RWPE2 (cell line): Measurements from ENCODE around the gene SKAP1.

Experiments used
- ATAC-seq: fragments of 200-7000 bp; cut with Tn5 transposase; 3 replicates; pipeline ENCODE4 v1.9.1; 2021; ENCODE audit warnings: low read depth
- DNase-seq: peaks from one replicate; pipeline ENCODE4 v3.0.0-alpha.2; 2020; ENCODE audit warnings: low spot score
- H3K27ac ChIP-seq: fragments of 450-650 bp; 2 replicates; pipeline ENCODE4 v1.5.1; 2017; ENCODE audit warnings: mild to moderate bottlenecking; ENCODE audit not compliant: poor library complexity, severe bottlenecking
- H3K27me3 ChIP-seq: fragments of 250-450 bp; sonication (Bioruptor Pico); 2 replicates; pipeline ENCODE4 v1.5.1; 2021; ENCODE audit warnings: mild to moderate bottlenecking, moderate library complexity; ENCODE audit not compliant: insufficient read depth, poor library complexity, severe bottlenecking
- H3K36me3 ChIP-seq: fragments of 250-450 bp; sonication (Bioruptor Pico); 2 replicates; pipeline ENCODE4 v1.5.1; 2020; ENCODE audit warnings: low read depth, mild to moderate bottlenecking, moderate library complexity
- H3K4me1 ChIP-seq: fragments of 250-450 bp; sonication (Bioruptor Pico); 2 replicates; pipeline ENCODE4 v1.5.1; 2021; ENCODE audit warnings: mild to moderate bottlenecking, moderate library complexity; ENCODE audit not compliant: insufficient read depth, poor library complexity, severe bottlenecking
- H3K4me3 ChIP-seq: fragments of 250-450 bp; sonication (Bioruptor Pico); 2 replicates; pipeline ENCODE4 v1.5.1; 2021; ENCODE audit warnings: mild to moderate bottlenecking, moderate library complexity; ENCODE audit not compliant: severe bottlenecking
- H3K9me3 ChIP-seq: fragments of 250-450 bp; sonication (Bioruptor Pico); 2 replicates; pipeline ENCODE4 v1.5.1; 2021; ENCODE audit warnings: mild to moderate bottlenecking, moderate library complexity; ENCODE audit not compliant: severe bottlenecking
- CTCF ChIP-seq: fragments of 450-650 bp; IDR thresholded peaks from one replicate; pipeline ENCODE4 v1.5.1; 2017; ENCODE audit warnings: mild to moderate bottlenecking, moderate library complexity; ENCODE audit not compliant: poor library complexity, severe bottlenecking

SKAP1 gene

GRCh38 chr17:48317732-48318131 lies 112.3 kb downstream of the SKAP1 start:
- peaks cover under 1% of the 10 kb centered on the region for H3K27me3 ChIP-seq
- ATAC-seq: no peak
- no peak for TF ChIP-seq CTCF
- no peak overlapping the region for H3K4me3 ChIP-seq
- H3K4me1 ChIP-seq: no peaks in the 10 kb centered on the region
- H3K9me3 ChIP-seq: no peaks in the 10 kb centered on the region
- no peak for DNase-seq
- no peaks in the 10 kb centered on the region for H3K36me3 ChIP-seq
- no peak overlapping the region for H3K27ac ChIP-seq

- Histone ChIP-seq H3K27ac (no peak overlapping the region), H3K27me3 (peaks cover 18% of the 10 kb centered on the region), H3K9me3 (no peaks in the 10 kb centered on the region), H3K4me1 (no peaks in the 10 kb centered on the region), H3K4me3 (no peak overlapping the region), H3K36me3 (no peaks in the 10 kb centered on the region)
- no peak for TF ChIP-seq CTCF
- ATAC-seq (no peak), DNase-seq (no peak)
Observed at GRCh38 chr17:48314716-48315115, 115.3 kb downstream of the SKAP1 start.

- peaks cover 33% of the 10 kb centered on the region for H3K27me3 ChIP-seq
- no peak overlapping the region for H3K4me3 ChIP-seq
- ATAC-seq (no peak), DNase-seq (no peak)
- no peaks in the 10 kb centered on the region for H3K36me3 ChIP-seq
- no peak for TF ChIP-seq CTCF
- no peak overlapping the region for H3K27ac ChIP-seq
- H3K9me3 ChIP-seq: no peaks in the 10 kb centered on the region
- no peaks in the 10 kb centered on the region for H3K4me1 ChIP-seq
Observed at GRCh38 chr17:48313096-48313755, 116.8 kb downstream of the SKAP1 start.

GRCh38 chr17:48311324-48311723 lies 118.7 kb downstream of the SKAP1 start:
- H3K4me1 ChIP-seq: no peaks in the 10 kb centered on the region
- ATAC-seq: no peak
- H3K4me3 ChIP-seq: no peak overlapping the region
- no peak for DNase-seq
- no peaks in the 10 kb centered on the region for H3K36me3 ChIP-seq
- no peak overlapping the region for H3K27ac ChIP-seq
- H3K27me3 ChIP-seq: peaks cover 37% of the 10 kb centered on the region
- no peak for TF ChIP-seq CTCF
- H3K9me3 ChIP-seq: no peaks in the 10 kb centered on the region

- Histone ChIP-seq H3K27ac (no peak overlapping the region), H3K4me1 (no peaks in the 10 kb centered on the region), H3K27me3 (peaks cover 37% of the 10 kb centered on the region), H3K36me3 (no peaks in the 10 kb centered on the region), H3K9me3 (no peaks in the 10 kb centered on the region), H3K4me3 (no peak overlapping the region)
- TF ChIP-seq CTCF: no peak
- no peak for DNase-seq
- no peak for ATAC-seq
Observed at GRCh38 chr17:48310748-48311213, 119.2 kb downstream of the SKAP1 start.
